GM21528 (cell line): ENCODE results near the gene TPX2.

Source experiments
- ATAC-seq: cut with Tn5 transposase; IDR thresholded peaks from one replicate; pipeline ENCODE4 v1.9.1; 2021; ENCODE audit warnings: mild to moderate bottlenecking, moderate library complexity; ENCODE audit not compliant: unreplicated experiment, low FRiP score

TPX2 gene

GRCh38 chr20:31843881-31844280 lies 104.8 kb downstream of the TPX2 start:
- no peak for ATAC-seq

- ATAC-seq, result no peak
Measured at GRCh38 chr20:31844737-31845299, 105.7 kb downstream of the TPX2 start.

GRCh38 chr20:31845300-31845863 lies 106.3 kb downstream of the TPX2 start, which contains the start of gene FOXS1:
Gene FOXS1 (minus strand): TSS chr20:31845604. CDS start chr20:31845542, 62 bp downstream.
- ATAC-seq, result no peak

- no peak for ATAC-seq
Measured at GRCh38 chr20:31846793-31847138, 107.7 kb downstream of the TPX2 start.

GRCh38 chr20:31848088-31848999 lies 109.3 kb downstream of the TPX2 start:
- no peak for ATAC-seq

- ATAC-seq, result no peak
Measured at GRCh38 chr20:31849306-31849930, 110.3 kb downstream of the TPX2 start.
